ENCODE results near the gene ZBTB26.

Gene ZBTB26, protein sequence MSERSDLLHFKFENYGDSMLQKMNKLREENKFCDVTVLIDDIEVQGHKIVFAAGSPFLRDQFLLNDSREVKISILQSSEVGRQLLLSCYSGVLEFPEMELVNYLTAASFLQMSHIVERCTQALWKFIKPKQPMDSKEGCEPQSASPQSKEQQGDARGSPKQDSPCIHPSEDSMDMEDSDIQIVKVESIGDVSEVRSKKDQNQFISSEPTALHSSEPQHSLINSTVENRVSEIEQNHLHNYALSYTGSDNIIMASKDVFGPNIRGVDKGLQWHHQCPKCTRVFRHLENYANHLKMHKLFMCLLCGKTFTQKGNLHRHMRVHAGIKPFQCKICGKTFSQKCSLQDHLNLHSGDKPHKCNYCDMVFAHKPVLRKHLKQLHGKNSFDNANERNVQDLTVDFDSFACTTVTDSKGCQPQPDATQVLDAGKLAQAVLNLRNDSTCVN

DNA sequence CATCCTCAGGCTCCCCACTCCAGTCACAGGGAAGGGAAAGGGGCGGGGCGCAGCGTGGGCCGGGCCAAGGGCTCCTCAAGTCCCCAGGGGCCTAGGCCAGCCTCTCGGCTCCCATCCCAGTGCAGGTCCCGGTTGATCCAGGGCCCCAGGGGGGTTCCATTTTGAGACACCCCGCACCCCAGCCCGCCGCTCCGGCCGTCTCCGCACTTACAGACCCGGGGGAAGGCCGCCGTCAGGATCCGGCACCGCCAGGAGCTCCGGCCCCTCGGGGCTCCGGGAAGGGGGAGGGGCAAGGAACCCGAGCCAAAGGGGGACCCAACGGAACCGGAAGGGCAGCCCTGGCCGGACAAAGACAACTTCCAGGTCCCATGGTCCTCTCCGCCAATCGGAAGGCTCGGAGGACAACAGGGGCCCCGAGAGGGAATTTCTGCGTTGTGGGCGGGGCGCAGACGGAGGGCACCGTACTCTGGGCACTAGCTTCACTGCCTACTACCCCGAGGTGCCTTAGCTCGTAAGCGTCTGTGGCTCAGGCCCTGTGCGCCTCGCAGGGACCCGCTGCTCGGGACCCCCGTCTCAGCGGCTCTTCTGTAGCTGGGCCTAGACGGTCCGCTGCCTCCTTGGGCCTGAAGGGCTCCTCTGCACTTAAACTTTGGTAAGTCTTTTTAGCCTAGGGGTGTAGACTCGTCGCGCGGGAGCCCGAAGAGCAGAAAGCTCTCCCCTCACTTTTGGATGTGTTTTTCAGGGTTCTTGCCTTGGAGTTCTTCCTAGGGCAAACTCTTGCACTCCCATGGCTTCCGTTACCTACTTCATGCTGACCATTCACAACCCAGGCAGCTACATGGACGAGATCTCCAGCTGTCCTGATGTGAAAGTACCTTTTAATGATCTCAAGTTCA lies at the start of gene ZBTB26:
Gene ZBTB26 (minus strand): TSS at position 287 of the 896 bp plus-strand sequence. CDS start 11,578 bp downstream, outside the sequence.
- peaks cover 4 to 38% (median 29%) of the 10 kb centered on the region in 5 donors for H3K4me1 ChIP-seq (ENCODE audit: control insufficient read depth in 5 of 5, insufficient read depth in 5 of 5, low read length in 5 of 5)

DNA sequence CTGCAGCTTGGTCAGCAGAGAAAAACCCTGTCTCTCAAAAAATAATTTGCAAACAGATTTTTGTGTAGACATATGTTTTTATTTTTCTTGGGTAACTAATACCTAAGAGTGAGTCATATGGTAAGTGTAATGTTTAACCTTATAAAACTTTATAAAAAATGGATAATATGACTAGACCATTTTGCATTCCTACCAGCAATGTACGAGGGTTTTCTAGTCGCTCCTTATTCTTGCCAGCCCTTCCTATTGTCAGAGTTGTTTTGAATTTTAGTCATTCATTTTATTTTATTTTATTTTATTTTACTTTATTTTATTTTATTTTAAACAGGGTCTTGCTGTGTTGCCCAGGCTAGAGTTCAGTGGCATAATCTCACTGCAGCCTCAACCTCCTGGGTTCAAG lies 47.3 kb upstream of the ZBTB26 start:
- Histone ChIP-seq H3K27me3 (ENCODE audit: control insufficient read depth in 5 of 5, insufficient read depth in 4 of 5, low read length in 5 of 5) (no peaks in the 10 kb centered on the region), H3K9me3 (ENCODE audit: control insufficient read depth in 5 of 5, low read length in 5 of 5) (no peaks in the 10 kb centered on the region), H3K9ac (ENCODE audit: low read length in 5 of 5) (no peak overlapping the region), H3K27ac (ENCODE audit: low read depth, low read length) (no peak overlapping the region), H3K36me3 (ENCODE audit: control insufficient read depth in 5 of 5, insufficient read depth in 5 of 5, low read length in 5 of 5) (peaks cover 0 to 3% (median 2%) of the 10 kb centered on the region in 5 donors), H3K4me3 (ENCODE audit: low read depth in 1 of 5, low read length in 5 of 5) (no peak overlapping the region), H3K4me1 (ENCODE audit: control insufficient read depth in 5 of 5, insufficient read depth in 5 of 5, low read length in 5 of 5) (peaks cover 0 to 26% (median 0%) of the 10 kb centered on the region in 5 donors)

More for the DNA sequence above, at the start of gene ZBTB26:
- peak within 1 kb of the TSS; percentile 66 to 97 (median 88) for H3K9ac ChIP-seq (ENCODE audit: low read length in 5 of 5)
- H3K27me3 ChIP-seq (ENCODE audit: control insufficient read depth in 5 of 5, insufficient read depth in 4 of 5, low read length in 5 of 5): no peaks in the 10 kb centered on the region
- H3K4me3 ChIP-seq (ENCODE audit: low read depth in 1 of 5, low read length in 5 of 5): peak within 1 kb of the TSS; percentile 80 to 96 (median 83)
- H3K9me3 ChIP-seq (ENCODE audit: control insufficient read depth in 5 of 5, low read length in 5 of 5): no peaks in the 10 kb centered on the region
- H3K27ac ChIP-seq (ENCODE audit: low read depth, low read length): peak within 1 kb of the TSS; percentile 69
- H3K36me3 ChIP-seq (ENCODE audit: control insufficient read depth in 5 of 5, insufficient read depth in 5 of 5, low read length in 5 of 5): peaks cover 0 to 4% (median 3%) of the 10 kb centered on the region in 5 donors

DNA sequence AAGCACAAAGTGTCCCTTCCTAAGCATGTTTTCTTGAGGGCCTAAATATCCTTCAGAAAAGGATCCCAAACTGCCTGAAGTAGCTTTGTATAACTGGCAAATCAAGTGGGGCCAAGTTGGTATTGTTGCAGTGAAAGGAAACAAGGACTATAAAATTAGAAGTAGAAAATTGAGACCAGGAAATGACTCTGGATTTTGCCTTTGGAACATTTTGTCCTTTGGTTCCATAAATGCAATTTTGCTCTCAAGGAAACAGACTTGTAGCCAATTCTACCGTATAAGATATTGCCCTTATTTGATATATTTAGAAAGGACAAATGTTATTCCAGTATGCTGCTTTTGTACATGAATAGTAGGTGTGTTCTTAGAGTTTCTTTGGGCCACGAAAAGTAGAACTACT lies 43.9 kb upstream of the ZBTB26 start:
- Histone ChIP-seq H3K4me1 (ENCODE audit: control insufficient read depth in 5 of 5, insufficient read depth in 5 of 5, low read length in 5 of 5) (peaks cover 0 to 26% (median 0%) of the 10 kb centered on the region in 5 donors), H3K9me3 (ENCODE audit: control insufficient read depth in 5 of 5, low read length in 5 of 5) (no peaks in the 10 kb centered on the region), H3K9ac (ENCODE audit: low read length in 5 of 5) (peak overlapping the region in 1 of 5 donors; percentile 14), H3K4me3 (ENCODE audit: low read depth in 1 of 5, low read length in 5 of 5) (peak overlapping the region in 1 of 5 donors; percentile 18), H3K27ac (ENCODE audit: low read depth, low read length) (peak overlapping the region; percentile 19), H3K27me3 (ENCODE audit: control insufficient read depth in 5 of 5, insufficient read depth in 4 of 5, low read length in 5 of 5) (no peaks in the 10 kb centered on the region), H3K36me3 (ENCODE audit: control insufficient read depth in 5 of 5, insufficient read depth in 5 of 5, low read length in 5 of 5) (peaks cover under 1 to 23% (median 5%) of the 10 kb centered on the region in 5 donors)

DNA sequence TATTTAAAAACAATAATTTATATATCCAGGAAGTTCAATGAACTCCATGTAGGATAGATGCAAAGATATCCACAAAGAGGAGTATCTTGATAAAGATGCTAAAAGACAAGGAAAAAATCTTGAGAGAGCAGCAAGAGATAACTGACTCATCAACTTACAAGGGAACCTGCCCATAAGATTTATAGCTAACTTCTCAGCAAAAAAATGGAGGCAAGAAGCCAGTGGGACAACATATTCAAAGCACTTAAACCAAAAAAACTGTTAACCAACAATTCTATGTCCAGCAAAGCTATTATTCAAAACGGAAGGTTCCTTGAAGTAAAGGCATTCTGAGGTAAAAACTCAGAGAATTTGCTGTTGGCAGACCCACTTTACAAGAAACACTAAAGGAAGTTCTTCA lies 29.8 kb upstream of the ZBTB26 start:
- Histone ChIP-seq H3K36me3 (ENCODE audit: control insufficient read depth in 5 of 5, insufficient read depth in 5 of 5, low read length in 5 of 5) (peaks cover 3 to 16% (median 12%) of the 10 kb centered on the region in 5 donors), H3K27ac (ENCODE audit: low read depth, low read length) (no peak overlapping the region), H3K4me1 (ENCODE audit: control insufficient read depth in 5 of 5, insufficient read depth in 5 of 5, low read length in 5 of 5) (no peaks in the 10 kb centered on the region), H3K4me3 (ENCODE audit: low read depth in 1 of 5, low read length in 5 of 5) (no peak overlapping the region), H3K9me3 (ENCODE audit: control insufficient read depth in 5 of 5, low read length in 5 of 5) (no peaks in the 10 kb centered on the region), H3K27me3 (ENCODE audit: control insufficient read depth in 5 of 5, insufficient read depth in 4 of 5, low read length in 5 of 5) (no peaks in the 10 kb centered on the region), H3K9ac (ENCODE audit: low read length in 5 of 5) (no peak overlapping the region)

DNA sequence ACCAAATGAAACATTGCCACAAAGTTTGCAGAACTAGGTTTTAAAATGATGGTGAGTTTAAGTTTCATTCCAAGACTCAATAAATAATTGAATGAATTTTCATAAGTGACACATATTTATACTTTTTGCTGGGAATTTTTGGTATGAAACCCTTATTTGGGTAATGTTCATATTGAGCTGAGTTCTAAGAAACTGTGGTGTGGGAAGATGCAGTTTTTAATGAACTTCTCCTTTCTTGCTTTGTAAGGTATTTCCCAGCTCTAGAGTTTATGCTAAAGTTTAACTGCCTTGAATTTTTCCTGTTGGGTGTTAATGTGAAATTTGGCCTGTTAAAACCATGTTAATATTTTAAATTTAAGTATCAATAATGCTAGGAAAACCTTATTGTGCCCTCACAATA lies 24.6 kb upstream of the ZBTB26 start:
- Histone ChIP-seq H3K36me3 (ENCODE audit: control insufficient read depth in 5 of 5, insufficient read depth in 5 of 5, low read length in 5 of 5) (peaks cover 0 to 10% (median 4%) of the 10 kb centered on the region in 5 donors), H3K27me3 (ENCODE audit: control insufficient read depth in 5 of 5, insufficient read depth in 4 of 5, low read length in 5 of 5) (no peaks in the 10 kb centered on the region), H3K9me3 (ENCODE audit: control insufficient read depth in 5 of 5, low read length in 5 of 5) (no peaks in the 10 kb centered on the region), H3K4me1 (ENCODE audit: control insufficient read depth in 5 of 5, insufficient read depth in 5 of 5, low read length in 5 of 5) (peaks cover 0 to 12% (median 5%) of the 10 kb centered on the region in 5 donors), H3K4me3 (ENCODE audit: low read depth in 1 of 5, low read length in 5 of 5) (no peak overlapping the region), H3K9ac (ENCODE audit: low read length in 5 of 5) (no peak overlapping the region), H3K27ac (ENCODE audit: low read depth, low read length) (no peak overlapping the region)

DNA sequence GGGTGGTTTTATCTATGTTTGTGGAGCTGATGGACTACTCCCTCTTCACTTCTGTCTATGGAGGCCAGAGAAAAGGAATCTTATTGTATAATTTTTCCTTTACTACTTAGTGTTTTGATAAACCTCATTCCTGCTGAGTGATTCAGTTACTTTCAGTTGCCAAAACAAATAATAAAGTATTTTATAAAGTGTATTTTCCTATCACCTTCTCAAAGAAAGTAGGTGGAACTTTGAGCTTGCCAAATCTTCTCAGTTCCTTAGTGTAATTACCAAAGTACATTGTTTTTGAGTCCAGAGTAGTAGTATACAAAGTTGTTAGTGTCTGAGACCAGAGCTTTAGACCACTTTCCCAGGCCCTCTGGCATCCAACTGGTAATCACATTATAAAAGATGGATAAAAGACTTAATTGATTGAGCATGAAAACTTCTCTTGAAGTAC lies 23.0 kb upstream of the ZBTB26 start:
- no peaks in the 10 kb centered on the region for H3K36me3 ChIP-seq (ENCODE audit: control insufficient read depth in 5 of 5, insufficient read depth in 5 of 5, low read length in 5 of 5)
- no peak overlapping the region for H3K27ac ChIP-seq (ENCODE audit: low read depth, low read length)
- no peak overlapping the region for H3K9ac ChIP-seq (ENCODE audit: low read length in 5 of 5)
- H3K27me3 ChIP-seq (ENCODE audit: control insufficient read depth in 5 of 5, insufficient read depth in 4 of 5, low read length in 5 of 5): no peaks in the 10 kb centered on the region
- H3K4me1 ChIP-seq (ENCODE audit: control insufficient read depth in 5 of 5, insufficient read depth in 5 of 5, low read length in 5 of 5): peaks cover 0 to 12% (median 5%) of the 10 kb centered on the region in 5 donors
- no peaks in the 10 kb centered on the region for H3K9me3 ChIP-seq (ENCODE audit: control insufficient read depth in 5 of 5, low read length in 5 of 5)
- H3K4me3 ChIP-seq (ENCODE audit: low read depth in 1 of 5, low read length in 5 of 5): no peak overlapping the region

DNA sequence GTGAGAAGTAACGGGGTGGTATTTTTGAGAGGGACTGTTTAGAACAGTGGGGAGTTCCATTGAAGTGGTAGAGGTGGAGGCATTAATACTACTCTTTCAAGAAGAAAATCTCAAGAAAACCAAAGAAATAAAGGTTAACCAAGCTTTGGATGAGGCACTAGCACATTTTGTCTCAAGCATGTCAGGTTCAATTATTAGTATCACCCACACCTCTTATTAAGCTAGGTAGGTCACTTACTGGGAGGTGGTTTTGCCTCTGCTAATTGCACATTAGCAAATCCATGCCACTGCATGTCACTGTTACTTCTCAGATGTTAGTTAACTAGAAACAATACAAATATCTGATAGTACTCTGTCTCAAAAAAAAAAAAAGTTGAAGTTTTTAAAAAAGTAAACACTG lies 19.7 kb upstream of the ZBTB26 start:
- Histone ChIP-seq H3K9ac (ENCODE audit: low read length in 5 of 5) (no peak overlapping the region), H3K4me1 (ENCODE audit: control insufficient read depth in 5 of 5, insufficient read depth in 5 of 5, low read length in 5 of 5) (peaks cover 0 to 29% (median 5%) of the 10 kb centered on the region in 5 donors), H3K27ac (ENCODE audit: low read depth, low read length) (no peak overlapping the region)

DNA sequence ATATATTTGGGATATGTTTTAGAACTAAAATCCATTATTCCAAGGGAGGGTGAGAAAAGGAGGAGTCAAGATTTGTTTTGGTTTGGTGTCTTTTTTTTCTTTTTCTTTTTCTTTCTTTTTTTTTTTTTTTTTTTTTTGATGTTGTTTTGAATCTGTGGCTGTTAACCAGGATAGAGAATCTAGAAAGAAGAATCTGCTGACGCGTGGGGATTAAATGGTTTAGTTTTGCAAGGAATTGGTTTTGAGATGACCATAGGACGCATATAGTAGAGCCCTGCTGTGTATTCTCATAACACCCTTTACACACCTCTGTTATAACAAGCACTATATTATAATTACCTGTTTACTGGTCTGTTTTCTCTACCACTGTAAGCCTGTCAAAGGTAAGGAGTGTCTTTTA lies 19.0 kb upstream of the ZBTB26 start:
- H3K4me1 ChIP-seq (ENCODE audit: control insufficient read depth in 5 of 5, insufficient read depth in 5 of 5, low read length in 5 of 5): peaks cover 0 to 35% (median 5%) of the 10 kb centered on the region in 5 donors

More for the DNA sequence above, 19.7 kb upstream of the ZBTB26 start:
- no peaks in the 10 kb centered on the region for H3K27me3 ChIP-seq (ENCODE audit: control insufficient read depth in 5 of 5, insufficient read depth in 4 of 5, low read length in 5 of 5)
- no peak overlapping the region for H3K4me3 ChIP-seq (ENCODE audit: low read depth in 1 of 5, low read length in 5 of 5)
- no peaks in the 10 kb centered on the region for H3K36me3 ChIP-seq (ENCODE audit: control insufficient read depth in 5 of 5, insufficient read depth in 5 of 5, low read length in 5 of 5)
- no peaks in the 10 kb centered on the region for H3K9me3 ChIP-seq (ENCODE audit: control insufficient read depth in 5 of 5, low read length in 5 of 5)

DNA sequence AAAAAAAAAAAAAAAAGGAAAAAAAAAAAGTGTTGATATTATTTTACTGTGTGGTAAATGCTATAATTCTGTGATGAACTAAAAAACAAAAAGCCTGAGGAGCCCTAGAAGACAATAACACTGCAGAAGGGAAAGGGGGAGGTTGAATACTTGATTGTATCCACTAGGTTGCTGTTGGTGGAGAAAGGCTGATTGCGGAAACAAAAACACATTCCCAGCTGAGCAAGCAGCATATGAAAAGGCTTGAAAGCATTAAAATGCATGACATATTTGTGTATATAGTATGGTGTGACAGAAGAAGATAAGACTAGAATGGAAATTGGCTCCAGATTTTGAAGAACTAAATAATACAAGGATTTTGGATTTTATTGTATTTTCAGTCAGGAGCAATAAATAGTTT lies 18.4 kb upstream of the ZBTB26 start:
- H3K4me3 ChIP-seq (ENCODE audit: low read depth in 1 of 5, low read length in 5 of 5): no peak overlapping the region
- no peaks in the 10 kb centered on the region for H3K9me3 ChIP-seq (ENCODE audit: control insufficient read depth in 5 of 5, low read length in 5 of 5)
- H3K9ac ChIP-seq (ENCODE audit: low read length in 5 of 5): no peak overlapping the region
- no peak overlapping the region for H3K27ac ChIP-seq (ENCODE audit: low read depth, low read length)
- H3K27me3 ChIP-seq (ENCODE audit: control insufficient read depth in 5 of 5, insufficient read depth in 4 of 5, low read length in 5 of 5): no peaks in the 10 kb centered on the region
- no peaks in the 10 kb centered on the region for H3K36me3 ChIP-seq (ENCODE audit: control insufficient read depth in 5 of 5, insufficient read depth in 5 of 5, low read length in 5 of 5)
- peaks cover 0 to 33% (median 5%) of the 10 kb centered on the region in 5 donors for H3K4me1 ChIP-seq (ENCODE audit: control insufficient read depth in 5 of 5, insufficient read depth in 5 of 5, low read length in 5 of 5)

More for the DNA sequence above, 19.0 kb upstream of the ZBTB26 start:
- H3K27ac ChIP-seq (ENCODE audit: low read depth, low read length): no peak overlapping the region
- H3K36me3 ChIP-seq (ENCODE audit: control insufficient read depth in 5 of 5, insufficient read depth in 5 of 5, low read length in 5 of 5): no peaks in the 10 kb centered on the region
- no peaks in the 10 kb centered on the region for H3K27me3 ChIP-seq (ENCODE audit: control insufficient read depth in 5 of 5, insufficient read depth in 4 of 5, low read length in 5 of 5)
- H3K9ac ChIP-seq (ENCODE audit: low read length in 5 of 5): no peak overlapping the region
- H3K4me3 ChIP-seq (ENCODE audit: low read depth in 1 of 5, low read length in 5 of 5): no peak overlapping the region
- no peaks in the 10 kb centered on the region for H3K9me3 ChIP-seq (ENCODE audit: control insufficient read depth in 5 of 5, low read length in 5 of 5)

Data from subcutaneous abdominal adipose tissue (tissue), 5 donors.